Measurements from ENCODE around the gene HBA2.
"Not testable (repeated sequence)": the region's sequence is repeated elsewhere in the genome, so short reads cannot be mapped to it uniquely, and the experiment has no call there.

The HBA2 gene

DNA sequence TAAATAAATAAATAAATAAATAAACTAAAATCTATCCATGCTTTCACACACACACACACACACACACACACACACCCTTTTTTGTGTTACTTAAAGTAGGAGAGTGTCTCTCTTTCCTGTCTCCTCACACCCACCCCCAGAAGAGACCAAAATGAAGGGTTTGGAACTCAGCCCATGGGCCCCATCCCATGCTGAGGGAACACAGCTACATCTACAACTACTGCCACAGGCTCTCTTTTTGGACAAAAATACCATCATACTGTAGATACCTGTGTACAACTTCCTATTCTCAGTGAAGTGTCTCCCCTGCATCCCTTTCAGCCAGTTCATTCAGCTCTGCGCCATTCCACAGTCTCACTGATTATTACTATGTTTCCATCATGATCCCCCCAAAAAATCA lies 1.9 kb upstream of the HBA2 start:
- H3K27me3 ChIP-seq (ENCODE audit: low read length) = no peaks in the 10 kb centered on the region
- no peaks in the 10 kb centered on the region for H3K9me2 ChIP-seq (replicated peaks; ENCODE audit: insufficient read depth, low read length)
- no peak overlapping the region for H3K4me2 ChIP-seq (ENCODE audit: low read depth, low read length, poor library complexity, severe bottlenecking)
- H3F3A ChIP-seq (ENCODE audit: insufficient read depth) = no peaks in the 10 kb centered on the region
- H2AFZ ChIP-seq (ENCODE audit: low read depth, low read length, severe bottlenecking) = no peak overlapping the region
- no peaks in the 10 kb centered on the region for H3K36me3 ChIP-seq (ENCODE audit: low read length)
- H3K9ac ChIP-seq (ENCODE audit: low read length) = no peak overlapping the region
- no peaks in the 10 kb centered on the region for H3K79me2 ChIP-seq (ENCODE audit: insufficient read depth, low read length)
- no peak overlapping the region for H3K27ac ChIP-seq (ENCODE audit: low read depth, low read length)
- no peaks in the 10 kb centered on the region for H4K20me1 ChIP-seq (ENCODE audit: low read depth, low read length)
- no peak overlapping the region for H3K4me3 ChIP-seq (ENCODE audit: insufficient read depth, low read length, poor library complexity, severe bottlenecking)
- TF ChIP-seq EZH2phosphoT487 (conservative IDR thresholded peaks at IDR 0.05; ENCODE audit: low read length) = no peak
- TF ChIP-seq, protein P1, sequence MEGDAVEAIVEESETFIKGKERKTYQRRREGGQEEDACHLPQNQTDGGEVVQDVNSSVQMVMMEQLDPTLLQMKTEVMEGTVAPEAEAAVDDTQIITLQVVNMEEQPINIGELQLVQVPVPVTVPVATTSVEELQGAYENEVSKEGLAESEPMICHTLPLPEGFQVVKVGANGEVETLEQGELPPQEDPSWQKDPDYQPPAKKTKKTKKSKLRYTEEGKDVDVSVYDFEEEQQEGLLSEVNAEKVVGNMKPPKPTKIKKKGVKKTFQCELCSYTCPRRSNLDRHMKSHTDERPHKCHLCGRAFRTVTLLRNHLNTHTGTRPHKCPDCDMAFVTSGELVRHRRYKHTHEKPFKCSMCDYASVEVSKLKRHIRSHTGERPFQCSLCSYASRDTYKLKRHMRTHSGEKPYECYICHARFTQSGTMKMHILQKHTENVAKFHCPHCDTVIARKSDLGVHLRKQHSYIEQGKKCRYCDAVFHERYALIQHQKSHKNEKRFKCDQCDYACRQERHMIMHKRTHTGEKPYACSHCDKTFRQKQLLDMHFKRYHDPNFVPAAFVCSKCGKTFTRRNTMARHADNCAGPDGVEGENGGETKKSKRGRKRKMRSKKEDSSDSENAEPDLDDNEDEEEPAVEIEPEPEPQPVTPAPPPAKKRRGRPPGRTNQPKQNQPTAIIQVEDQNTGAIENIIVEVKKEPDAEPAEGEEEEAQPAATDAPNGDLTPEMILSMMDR (IDR thresholded peaks at IDR 0.05; ENCODE audit: insufficient read depth, low read length, poor library complexity, severe bottlenecking) = no peak
- H3K9me3 ChIP-seq (ENCODE audit: insufficient read depth, low read length) = no peaks in the 10 kb centered on the region

DNA sequence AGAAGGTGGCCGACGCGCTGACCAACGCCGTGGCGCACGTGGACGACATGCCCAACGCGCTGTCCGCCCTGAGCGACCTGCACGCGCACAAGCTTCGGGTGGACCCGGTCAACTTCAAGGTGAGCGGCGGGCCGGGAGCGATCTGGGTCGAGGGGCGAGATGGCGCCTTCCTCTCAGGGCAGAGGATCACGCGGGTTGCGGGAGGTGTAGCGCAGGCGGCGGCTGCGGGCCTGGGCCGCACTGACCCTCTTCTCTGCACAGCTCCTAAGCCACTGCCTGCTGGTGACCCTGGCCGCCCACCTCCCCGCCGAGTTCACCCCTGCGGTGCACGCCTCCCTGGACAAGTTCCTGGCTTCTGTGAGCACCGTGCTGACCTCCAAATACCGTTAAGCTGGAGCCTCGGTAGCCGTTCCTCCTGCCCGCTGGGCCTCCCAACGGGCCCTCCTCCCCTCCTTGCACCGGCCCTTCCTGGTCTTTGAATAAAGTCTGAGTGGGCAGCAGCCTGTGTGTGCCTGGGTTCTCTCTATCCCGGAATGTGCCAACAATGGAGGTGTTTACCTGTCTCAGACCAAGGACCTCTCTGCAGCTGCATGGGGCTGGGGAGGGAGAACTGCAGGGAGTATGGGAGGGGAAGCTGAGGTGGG lies 657 bp downstream of the HBA2 start:
- H3F3A ChIP-seq (ENCODE audit: insufficient read depth); H2AFZ ChIP-seq (ENCODE audit: low read depth, low read length, severe bottlenecking); H3K9ac ChIP-seq (ENCODE audit: low read length); H3K79me2 ChIP-seq (ENCODE audit: insufficient read depth, low read length); H3K27me3 ChIP-seq (ENCODE audit: low read length); H3K27ac ChIP-seq (ENCODE audit: low read depth, low read length); H3K9me2 ChIP-seq (replicated peaks; ENCODE audit: insufficient read depth, low read length); H3K4me3 ChIP-seq (ENCODE audit: insufficient read depth, low read length, poor library complexity, severe bottlenecking); H4K20me1 ChIP-seq (ENCODE audit: low read depth, low read length); H3K9me3 ChIP-seq (ENCODE audit: insufficient read depth, low read length); H3K4me2 ChIP-seq (ENCODE audit: low read depth, low read length, poor library complexity, severe bottlenecking); H3K36me3 ChIP-seq (ENCODE audit: low read length): not testable (repeated sequence)

DNA sequence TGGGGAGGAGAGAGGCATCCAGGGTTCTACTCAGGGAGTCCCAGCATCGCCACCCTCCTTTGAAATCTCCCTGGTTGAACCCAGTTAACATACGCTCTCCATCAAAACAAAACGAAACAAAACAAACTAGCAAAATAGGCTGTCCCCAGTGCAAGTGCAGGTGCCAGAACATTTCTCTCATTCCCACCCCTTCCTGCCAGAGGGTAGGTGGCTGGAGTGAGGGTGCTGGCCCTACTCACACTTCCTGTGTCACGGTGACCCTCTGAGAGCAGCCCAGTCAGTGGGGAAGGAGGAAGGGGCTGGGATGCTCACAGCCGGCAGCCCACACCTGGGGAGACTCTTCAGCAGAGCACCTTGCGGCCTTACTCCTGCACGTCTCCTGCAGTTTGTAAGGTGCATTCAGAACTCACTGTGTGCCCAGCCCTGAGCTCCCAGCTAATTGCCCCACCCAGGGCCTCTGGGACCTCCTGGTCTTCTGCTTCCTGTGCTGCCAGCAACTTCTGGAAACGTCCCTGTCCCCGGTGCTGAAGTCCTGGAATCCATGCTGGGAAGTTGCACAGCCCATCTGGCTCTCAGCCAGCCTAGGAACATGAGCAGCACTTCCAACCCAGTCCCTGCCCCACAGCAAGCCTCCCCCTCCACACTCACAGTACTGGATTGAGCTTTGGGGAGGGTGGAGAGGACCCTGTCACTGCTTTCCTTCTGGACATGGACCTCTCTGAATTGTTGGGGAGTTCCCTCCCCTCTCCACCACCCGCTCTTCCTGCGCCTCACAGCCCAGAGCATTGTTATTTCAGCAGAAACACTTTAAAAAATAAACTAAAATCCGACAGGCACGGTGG lies 1.5 kb downstream of the HBA2 start:
- H3F3A ChIP-seq (ENCODE audit: insufficient read depth); H3K9me3 ChIP-seq (ENCODE audit: insufficient read depth, low read length); H3K27me3 ChIP-seq (ENCODE audit: low read length); H3K36me3 ChIP-seq (ENCODE audit: low read length); H3K27ac ChIP-seq (ENCODE audit: low read depth, low read length); H3K9me2 ChIP-seq (replicated peaks; ENCODE audit: insufficient read depth, low read length); H3K79me2 ChIP-seq (ENCODE audit: insufficient read depth, low read length); H3K4me3 ChIP-seq (ENCODE audit: insufficient read depth, low read length, poor library complexity, severe bottlenecking); H4K20me1 ChIP-seq (ENCODE audit: low read depth, low read length); H3K4me2 ChIP-seq (ENCODE audit: low read depth, low read length, poor library complexity, severe bottlenecking); H2AFZ ChIP-seq (ENCODE audit: low read depth, low read length, severe bottlenecking); H3K9ac ChIP-seq (ENCODE audit: low read length): not testable (repeated sequence)

DNA sequence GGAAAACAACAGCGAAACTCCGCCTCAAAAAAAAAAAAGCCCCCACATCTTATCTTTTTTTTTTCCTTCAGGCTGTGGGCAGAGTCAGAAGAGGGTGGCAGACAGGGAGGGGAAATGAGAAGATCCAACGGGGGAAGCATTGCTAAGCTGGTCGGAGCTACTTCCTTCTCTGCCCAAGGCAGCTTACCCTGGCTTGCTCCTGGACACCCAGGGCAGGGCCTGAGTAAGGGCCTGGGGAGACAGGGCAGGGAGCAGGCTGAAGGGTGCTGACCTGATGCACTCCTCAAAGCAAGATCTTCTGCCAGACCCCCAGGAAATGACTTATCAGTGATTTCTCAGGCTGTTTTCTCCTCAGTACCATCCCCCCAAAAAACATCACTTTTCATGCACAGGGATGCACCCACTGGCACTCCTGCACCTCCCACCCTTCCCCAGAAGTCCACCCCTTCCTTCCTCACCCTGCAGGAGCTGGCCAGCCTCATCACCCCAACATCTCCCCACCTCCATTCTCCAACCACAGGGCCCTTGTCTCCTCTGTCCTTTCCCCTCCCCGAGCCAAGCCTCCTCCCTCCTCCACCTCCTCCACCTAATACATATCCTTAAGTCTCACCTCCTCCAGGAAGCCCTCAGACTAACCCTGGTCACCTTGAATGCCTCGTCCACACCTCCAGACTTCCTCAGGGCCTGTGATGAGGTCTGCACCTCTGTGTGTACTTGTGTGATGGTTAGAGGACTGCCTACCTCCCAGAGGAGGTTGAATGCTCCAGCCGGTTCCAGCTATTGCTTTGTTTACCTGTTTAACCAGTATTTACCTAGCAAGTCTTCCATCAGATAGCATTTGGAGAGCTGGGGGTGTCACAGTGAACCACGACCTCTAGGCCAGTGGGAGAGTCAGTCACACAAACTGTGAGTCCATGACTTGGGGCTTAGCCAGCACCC lies 2.6 kb downstream of the HBA2 start:
- H3K9ac ChIP-seq (ENCODE audit: low read length) = no peak overlapping the region
- no peaks in the 10 kb centered on the region for H3F3A ChIP-seq (ENCODE audit: insufficient read depth)
- no peaks in the 10 kb centered on the region for H3K9me2 ChIP-seq (replicated peaks; ENCODE audit: insufficient read depth, low read length)
- no peak overlapping the region for H3K4me2 ChIP-seq (ENCODE audit: low read depth, low read length, poor library complexity, severe bottlenecking)
- H3K9me3 ChIP-seq (ENCODE audit: insufficient read depth, low read length) = no peaks in the 10 kb centered on the region
- H3K27ac ChIP-seq (ENCODE audit: low read depth, low read length) = no peak overlapping the region
- H4K20me1 ChIP-seq (ENCODE audit: low read depth, low read length) = no peaks in the 10 kb centered on the region
- no peaks in the 10 kb centered on the region for H3K79me2 ChIP-seq (ENCODE audit: insufficient read depth, low read length)
- H3K36me3 ChIP-seq (ENCODE audit: low read length) = no peaks in the 10 kb centered on the region
- TF ChIP-seq EZH2phosphoT487 (conservative IDR thresholded peaks at IDR 0.05; ENCODE audit: low read length) = no peak
- TF ChIP-seq, protein P1 (IDR thresholded peaks at IDR 0.05; ENCODE audit: insufficient read depth, low read length, poor library complexity, severe bottlenecking) = no peak
- no peak overlapping the region for H3K4me3 ChIP-seq (ENCODE audit: insufficient read depth, low read length, poor library complexity, severe bottlenecking)
- no peak overlapping the region for H2AFZ ChIP-seq (ENCODE audit: low read depth, low read length, severe bottlenecking)
- H3K27me3 ChIP-seq (ENCODE audit: low read length) = no peaks in the 10 kb centered on the region

DNA sequence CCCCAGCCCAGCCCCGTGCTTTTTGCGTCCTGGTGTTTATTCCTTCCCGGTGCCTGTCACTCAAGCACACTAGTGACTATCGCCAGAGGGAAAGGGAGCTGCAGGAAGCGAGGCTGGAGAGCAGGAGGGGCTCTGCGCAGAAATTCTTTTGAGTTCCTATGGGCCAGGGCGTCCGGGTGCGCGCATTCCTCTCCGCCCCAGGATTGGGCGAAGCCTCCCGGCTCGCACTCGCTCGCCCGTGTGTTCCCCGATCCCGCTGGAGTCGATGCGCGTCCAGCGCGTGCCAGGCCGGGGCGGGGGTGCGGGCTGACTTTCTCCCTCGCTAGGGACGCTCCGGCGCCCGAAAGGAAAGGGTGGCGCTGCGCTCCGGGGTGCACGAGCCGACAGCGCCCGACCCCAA lies 3.3 kb downstream of the HBA2 start:
- not testable (repeated sequence) for H3K36me3 ChIP-seq (ENCODE audit: low read length); H4K20me1 ChIP-seq (ENCODE audit: low read depth, low read length); H3K9me2 ChIP-seq (replicated peaks; ENCODE audit: insufficient read depth, low read length); H3K27ac ChIP-seq (ENCODE audit: low read depth, low read length); H3K4me3 ChIP-seq (ENCODE audit: insufficient read depth, low read length, poor library complexity, severe bottlenecking); H3F3A ChIP-seq (ENCODE audit: insufficient read depth); H2AFZ ChIP-seq (ENCODE audit: low read depth, low read length, severe bottlenecking); H3K9me3 ChIP-seq (ENCODE audit: insufficient read depth, low read length); H3K27me3 ChIP-seq (ENCODE audit: low read length); H3K79me2 ChIP-seq (ENCODE audit: insufficient read depth, low read length); H3K4me2 ChIP-seq (ENCODE audit: low read depth, low read length, poor library complexity, severe bottlenecking); H3K9ac ChIP-seq (ENCODE audit: low read length)
